HCEC 1CT (cell line): ENCODE results near the gene METTL26.

ENCODE experiments used
- DNase-seq: peaks from one replicate; pipeline ENCODE4 v3.0.0-alpha.2; 2017

The METTL26 gene

DNA sequence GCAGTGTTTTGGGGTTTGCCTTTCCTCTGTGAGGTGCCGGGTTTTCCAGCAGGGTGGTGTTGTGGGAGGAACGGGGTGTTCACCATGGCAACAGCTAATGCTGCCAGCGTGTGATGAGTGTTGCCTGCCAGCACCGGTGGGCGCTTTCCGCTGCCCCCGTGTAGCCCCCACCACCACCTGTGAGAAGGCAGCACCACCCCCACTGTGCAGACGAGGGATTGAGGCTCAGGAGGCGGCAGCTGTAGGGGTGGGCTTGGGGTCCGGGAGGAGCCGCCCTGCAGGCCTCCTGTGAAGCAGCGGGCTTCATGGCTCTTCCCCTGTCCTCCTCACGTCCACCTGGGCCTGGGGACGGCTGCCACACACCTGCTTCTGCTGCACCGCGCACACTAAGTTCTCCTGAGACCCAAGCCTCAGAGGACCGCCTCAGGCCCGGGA, 41.0 kb downstream of the METTL26 start:
- no peak for DNase-seq

DNA sequence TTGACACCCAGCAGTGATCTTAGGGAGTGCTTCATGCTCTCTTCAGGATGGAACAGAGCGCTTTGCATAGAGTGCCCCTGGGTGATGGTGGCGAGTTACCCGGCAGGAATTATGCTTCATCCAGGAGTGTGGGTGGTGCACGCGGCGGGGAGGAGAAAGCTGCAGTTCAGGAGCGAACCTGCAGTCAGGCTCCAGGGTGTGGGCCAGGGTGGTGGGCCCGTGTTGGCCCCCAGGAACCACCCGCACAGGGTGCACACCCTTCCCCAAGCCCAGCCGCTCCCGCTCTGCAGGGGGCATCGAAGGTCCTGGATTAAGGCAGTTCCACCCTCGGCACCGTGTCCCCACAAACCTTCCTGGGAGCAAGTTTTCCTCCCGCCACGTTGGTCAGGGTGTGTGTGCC, 42.3 kb downstream of the METTL26 start:
- no peak for DNase-seq

DNA sequence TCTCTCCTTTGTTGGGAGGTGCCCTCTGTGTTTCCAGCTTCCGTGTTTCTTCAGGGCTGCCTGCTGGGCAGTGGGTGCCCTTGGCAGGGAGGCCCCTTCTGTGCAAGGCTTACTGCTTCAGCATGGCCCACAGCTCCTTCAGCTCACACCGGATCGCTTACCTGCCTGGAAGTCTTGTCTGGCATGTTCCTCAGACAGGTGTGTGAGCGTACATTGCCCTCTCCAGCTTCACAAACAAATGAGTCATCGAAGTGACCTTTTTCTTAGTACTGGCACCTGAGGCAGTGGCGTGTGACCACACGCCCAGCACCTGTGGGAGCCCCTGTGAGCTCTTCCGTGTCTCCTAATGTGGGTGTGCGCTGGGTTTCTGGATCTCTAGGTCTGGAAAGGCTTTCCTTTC, 42.7 kb downstream of the METTL26 start:
- no peak for DNase-seq

DNA sequence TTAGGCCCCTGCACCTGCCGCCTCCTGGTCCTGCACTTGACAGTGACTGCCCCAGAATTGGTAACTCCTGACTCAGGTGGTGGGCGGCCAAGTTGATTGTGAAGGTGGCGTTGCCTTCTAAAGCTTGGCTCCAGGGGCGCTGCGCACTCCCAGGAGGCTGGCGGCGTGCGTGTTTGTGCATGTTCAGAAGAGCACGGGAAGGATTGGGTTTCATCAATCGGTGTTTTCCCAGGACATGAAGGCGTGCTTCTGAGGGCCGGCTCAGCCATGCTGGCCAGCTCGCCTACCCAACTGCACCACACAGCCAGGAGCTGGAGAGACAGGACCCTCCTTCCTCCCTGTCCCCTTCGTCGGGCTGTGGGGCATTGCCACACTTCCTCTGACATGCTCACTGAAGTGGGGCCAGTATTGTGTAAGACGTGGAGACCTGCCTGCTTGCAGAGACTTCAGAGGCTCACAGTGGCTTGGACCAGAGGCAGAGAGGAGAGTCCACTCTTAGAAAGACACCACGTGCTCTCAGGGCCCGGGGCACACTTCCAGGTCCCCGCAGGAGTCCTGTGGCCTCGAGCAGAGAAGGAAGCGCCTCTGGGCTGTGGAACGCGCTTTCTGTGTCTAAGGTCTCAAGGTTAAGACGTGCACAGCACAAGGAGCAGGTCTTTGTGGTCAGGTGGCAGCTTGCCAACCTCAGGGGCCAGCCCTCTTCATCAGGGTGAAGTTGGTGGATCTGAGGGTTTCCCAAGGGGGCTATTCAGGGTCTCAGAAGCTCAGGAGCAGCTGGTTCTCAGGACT, 43.4 kb downstream of the METTL26 start:
- no peak for DNase-seq

DNA sequence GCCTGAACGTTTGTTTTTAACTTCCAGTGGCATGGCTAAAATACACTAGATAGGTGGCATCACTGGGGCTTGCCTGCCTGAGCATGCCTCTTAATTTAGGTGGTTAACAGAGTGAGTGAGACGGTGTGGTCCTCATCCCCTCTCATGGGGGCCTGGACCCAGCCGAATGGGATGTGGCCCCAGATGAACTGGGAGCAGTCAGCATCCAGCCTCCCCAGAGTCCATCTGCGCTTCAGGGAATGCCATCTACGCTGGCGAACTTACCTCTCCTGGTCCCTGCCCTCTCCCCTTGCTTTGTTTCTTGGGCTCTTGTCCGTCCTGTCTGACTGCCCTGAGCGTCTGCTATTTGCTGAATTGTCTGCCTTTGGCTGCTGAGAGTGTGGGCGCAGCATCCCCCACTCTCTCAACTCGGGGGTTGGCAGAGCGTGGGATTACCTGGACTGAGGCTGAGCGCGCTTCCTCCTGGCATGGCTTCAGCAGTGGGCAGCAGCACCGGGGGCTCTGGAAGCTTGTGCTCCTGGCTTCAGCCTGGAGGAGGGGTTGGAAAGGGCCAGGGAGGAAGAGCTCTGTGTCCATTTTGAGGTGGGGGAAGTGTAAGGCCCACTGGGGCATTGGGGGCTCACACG, 44.1 kb downstream of the METTL26 start:
- DNase-seq: no peak

DNA sequence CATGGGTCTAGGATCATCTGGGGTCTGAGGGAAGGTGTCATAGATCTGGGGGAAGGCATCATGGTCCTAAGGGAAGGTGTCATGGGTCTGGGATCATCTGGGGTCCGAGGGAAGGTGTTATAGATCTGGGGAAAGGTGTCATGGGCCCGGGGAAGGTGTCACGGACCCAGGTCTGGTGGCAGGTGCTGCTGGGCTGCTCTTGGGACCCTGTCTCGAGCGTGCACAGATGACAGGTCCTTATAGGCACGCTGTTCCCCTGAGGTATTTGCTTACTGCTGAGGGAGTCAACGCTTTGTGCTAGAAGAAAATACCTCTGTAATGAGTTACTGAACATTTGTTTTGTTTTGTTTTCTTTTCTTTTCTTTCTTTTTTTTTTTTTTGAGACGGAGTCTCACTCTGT, 44.9 kb downstream of the METTL26 start:
- DNase-seq: no peak

DNA sequence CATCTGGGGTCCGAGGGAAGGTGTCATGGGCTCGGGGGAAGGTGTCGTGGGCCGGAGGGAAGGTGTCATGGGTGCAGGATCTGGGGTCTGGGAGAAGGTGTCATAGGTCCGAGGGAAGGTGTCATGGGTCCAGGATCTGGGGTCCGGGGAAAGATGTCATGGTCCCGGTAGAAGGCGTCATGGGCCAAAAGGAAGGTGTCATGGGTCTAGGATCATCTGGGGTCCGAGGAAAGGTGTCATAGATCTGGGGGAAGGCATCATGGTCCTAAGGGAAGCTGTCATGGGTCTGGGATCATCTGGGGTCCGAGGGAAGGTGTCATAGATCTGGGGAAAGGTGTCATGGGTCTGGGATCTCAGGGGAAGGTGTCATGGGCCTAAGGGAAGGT, 45.3 kb downstream of the METTL26 start:
- no peak for DNase-seq

DNA sequence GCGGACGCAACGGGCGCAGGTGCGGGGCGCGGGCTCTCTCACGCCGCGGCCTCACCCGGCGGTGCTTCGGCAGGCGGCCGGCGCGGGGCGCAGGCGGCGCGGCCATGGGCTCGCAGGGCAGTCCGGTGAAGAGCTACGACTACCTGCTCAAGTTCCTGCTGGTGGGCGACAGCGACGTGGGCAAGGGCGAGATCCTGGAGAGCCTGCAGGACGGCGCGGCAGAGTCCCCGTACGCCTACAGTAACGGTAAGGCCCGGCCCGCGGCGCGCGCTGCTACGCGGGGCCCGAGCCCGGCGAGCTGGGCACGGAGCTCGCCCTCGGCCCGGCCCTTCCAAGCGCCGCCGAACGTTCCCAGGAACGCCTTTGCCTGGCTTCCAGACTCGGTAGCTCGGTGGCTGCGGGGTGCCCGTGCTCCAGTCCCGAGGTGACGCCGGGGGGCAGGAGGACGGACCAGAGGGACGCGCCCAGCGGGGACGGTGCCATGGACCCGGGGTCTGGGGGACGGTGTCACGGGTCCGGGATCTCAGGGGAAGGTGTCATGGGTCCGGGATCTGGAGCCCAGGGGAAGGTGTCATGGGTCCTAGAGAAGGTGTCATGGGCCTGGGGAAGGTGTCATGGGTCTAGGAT, 45.8 kb downstream of the METTL26 start:
- peak; percentile 44 for DNase-seq

DNA sequence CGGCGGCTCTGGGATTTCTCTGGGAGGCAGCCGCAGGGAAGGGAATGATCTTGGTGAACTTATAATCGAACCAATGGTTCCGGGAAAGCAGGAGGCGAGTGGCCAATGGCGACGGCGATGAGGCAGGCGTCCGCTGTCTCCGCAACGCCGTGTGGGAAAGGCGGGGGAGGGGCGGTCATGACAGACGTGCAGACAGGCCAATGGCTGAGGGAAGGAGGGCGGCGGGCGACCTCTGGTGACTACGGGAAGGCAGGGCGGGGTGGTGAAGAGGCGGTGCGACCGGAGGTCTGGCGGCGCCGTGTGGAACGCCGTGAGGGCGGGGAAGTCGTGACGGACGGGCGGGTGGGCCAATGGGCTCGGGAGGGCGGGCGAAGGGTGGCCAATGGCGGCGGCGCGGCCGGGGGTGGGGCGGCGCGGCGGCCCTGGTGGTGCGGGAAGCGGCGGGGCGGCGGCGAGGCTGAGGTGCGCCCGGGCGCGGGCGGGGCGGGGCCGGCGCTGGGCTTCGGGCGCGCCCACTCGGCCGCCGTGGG, 46.4 kb downstream of the METTL26 start, which contains the start of gene RAB40C:
Gene RAB40C, plus strand, starts transcription at position 409 of the 530 bp plus-strand sequence. CDS start 226 bp downstream, outside the sequence.
- DNase-seq: peak; percentile 96

DNA sequence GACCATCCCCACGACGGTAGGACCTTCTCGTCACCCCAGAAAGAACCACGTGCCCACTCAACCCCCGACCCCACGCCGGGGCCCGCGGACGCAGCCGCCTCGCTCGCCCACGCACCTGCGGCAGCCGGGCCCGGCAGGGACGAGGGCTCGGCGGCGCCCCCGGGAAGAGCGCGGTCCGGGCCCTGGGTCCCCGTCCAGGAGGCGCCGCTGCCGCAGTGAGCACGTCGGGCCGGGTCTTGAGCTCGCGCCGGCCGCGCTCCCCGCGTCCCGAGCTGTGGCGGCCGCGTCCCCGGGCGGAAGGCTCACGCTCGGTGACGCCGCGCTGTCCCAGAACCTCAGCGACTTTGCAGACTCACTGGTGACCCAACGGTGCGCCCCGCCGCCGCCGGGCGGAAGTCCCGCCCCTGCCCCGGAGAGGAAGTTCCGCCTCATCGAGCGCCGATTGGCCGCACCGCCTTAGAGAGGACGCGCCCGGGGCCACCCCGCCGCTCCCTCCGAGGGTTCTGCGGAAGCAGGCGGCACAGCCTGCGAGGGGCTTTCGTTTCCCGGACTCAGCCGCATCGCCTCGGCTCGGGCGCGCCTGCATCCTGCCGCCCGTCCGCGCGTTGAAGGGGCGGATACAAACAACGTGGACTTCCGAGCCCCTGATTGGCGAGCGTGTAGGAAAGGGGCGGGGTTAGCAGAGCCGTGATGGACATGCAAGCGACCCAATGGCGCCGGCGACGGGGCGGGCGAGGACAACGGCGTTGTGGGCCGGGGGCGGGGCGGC, 47.0 kb downstream of the METTL26 start:
- DNase-seq: peak; percentile 89

DNA sequence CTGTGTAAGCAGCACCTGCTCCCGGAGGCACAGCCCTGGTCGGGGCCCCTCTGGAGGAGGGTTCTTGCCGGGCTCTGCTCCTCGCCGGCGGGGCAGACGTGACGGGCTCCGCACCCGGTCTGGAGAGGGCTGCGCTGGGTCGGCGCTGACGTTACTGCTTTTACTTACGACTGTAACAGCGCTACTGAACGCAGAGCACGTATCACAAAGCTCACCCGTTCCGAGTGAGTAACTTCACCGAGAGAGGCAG, 47.5 kb downstream of the METTL26 start:
- DNase-seq: peak; percentile 33

DNA sequence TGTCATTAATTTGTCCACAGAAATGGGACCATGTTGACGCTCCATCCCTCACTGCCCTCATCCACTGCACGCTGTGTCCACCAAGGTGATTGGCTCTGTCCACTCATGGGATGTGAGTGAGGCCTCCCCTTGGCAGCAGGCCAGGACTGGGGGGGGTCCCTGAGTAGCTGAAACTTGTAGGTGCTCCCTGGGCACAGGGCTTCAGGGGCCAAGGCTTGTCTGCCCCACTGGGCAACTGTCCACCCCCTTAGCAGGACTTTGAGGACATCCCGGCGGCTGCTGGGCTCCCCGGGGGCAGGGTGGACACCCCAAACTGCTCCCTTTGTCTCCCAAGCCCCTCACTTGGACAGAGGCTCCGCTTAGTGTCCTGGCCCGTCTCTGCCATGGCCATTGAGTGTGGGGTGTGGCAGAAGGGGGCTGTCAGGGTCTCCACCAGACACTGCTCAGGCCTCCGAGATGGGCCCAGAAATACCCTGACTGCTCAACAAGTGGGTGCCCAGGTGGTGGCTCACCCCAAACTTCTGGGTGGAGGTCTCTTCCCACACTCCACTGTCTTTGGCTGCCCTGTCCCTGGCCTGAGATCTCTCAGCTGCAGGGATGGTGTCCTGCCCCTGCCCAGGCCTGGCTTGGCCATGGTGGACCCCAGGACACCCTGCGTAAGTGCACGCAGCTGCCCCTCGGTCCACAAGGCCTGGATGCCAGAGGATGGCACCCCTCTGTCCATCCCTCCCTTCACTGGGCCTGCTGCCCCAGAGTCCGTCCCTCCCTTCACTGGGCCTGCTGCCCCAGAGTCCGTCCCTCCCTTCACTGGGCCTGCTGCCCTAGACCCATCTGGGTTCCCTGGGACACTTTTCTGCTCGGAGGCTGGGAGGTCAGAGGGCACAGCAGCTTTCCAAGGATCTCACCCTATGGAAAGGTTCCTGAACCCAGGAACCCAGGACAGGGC, 49.2 kb downstream of the METTL26 start:
- no peak for DNase-seq

DNA sequence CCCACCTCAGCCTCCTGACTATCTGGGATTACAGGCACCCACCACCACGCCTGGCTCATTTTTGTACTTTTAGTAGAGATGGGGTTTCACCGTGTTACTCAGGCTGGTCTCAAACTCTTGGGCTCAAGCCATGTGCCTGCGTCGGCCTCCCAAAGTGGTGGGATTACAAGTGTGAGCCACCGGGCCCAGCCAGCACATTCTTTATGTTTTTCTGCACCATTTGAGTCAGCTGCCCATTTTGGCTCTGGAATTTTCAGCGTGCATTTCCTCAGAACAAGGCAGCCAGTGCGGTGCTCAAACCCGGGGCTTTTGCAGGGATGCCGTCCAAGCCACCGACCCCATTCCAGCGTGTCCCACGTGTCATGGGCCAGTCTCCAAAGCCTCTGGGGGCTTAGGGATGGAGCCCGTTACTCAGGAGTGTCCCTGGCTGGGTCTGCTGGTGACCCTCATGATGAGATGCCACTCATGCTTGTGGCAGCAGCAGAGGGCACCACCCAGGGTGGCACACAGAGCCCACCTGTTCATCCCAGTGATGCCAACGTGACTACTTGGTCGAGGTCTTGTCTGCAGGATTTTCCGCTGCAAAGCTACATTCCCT, 50.0 kb downstream of the METTL26 start:
- DNase-seq: no peak

DNA sequence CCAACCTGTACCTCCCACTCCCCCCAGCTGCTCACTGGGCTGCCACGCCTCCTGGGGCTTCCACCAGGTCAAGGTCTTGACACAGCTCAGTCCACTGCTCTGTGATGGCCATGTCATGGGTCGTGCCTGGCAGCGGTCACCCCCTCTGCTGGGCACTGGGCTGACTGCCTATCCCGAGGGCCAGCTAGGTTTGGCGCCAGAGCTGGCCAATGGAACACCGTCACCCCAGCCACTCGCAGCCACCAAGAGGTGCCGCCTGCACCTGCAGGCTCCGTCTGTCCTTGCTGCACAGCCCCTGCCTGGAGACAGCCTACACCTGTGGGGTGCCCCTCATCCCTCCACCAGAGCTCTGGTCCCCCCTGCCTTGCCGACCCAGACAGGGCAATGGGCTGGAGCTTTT, 50.8 kb downstream of the METTL26 start:
- no peak for DNase-seq
